Left lung (tissue), 10 donors: Measurements from ENCODE around the gene GLS. TPM values are rescaled to one million over a fixed set of nuclear protein-coding genes. Genes with fewer than 3 reads are reported as not detected.

ENCODE experiments used
- ATAC-seq: fragments of 200-7000 bp; cut with Tn5 transposase; one replicate; pipeline ENCODE4 v1.9.1; 2020; ENCODE audit warnings: moderate library complexity
- DNase-seq, 4 donors: peaks; one replicate each; pipeline ENCODE4 v3.0.0-alpha.2; 2013 to 2020
- H3K27ac ChIP-seq, 2 donors: fragments of 200-600 bp; sonication (generic) in 1 of 2; one replicate each; pipeline versions ENCODE4 v1.5.0 to v1.8.0; 2020 to 2021
- H3K27me3 ChIP-seq, 2 donors: fragments of 200-600 bp; sonication (generic) in 1 of 2; one replicate each; pipeline versions ENCODE4 v1.5.0 to v1.8.0; 2020 to 2021
- H3K36me3 ChIP-seq, 2 donors: fragments of 200-600 bp; sonication (generic) in 1 of 2; one replicate each; pipeline versions ENCODE4 v1.5.0 to v1.8.0; 2020 to 2021
- H3K4me1 ChIP-seq, 2 donors: fragments of 200-600 bp; one replicate each; pipeline ENCODE4 v1.8.0; 2021
- H3K4me3 ChIP-seq, 2 donors: fragments of 200-600 bp; sonication (generic) in 1 of 2; one replicate each; pipeline versions ENCODE4 v1.5.0 to v1.8.0; 2020 to 2021; ENCODE audit warnings: mild to moderate bottlenecking in 1 of 2
- H3K9me3 ChIP-seq, 2 donors: fragments of 200-600 bp; sonication (generic) in 1 of 2; one replicate each; pipeline versions ENCODE4 v1.5.0 to v1.8.0; 2020 to 2021
- intact Hi-C, 2 donors: fragments of 100-400 bp; cut with DNase I; formaldehyde crosslinking; loops; one replicate each; pipeline versions ENCODE4 v1.11.2 to v1.14.2; 2022
- polyA plus RNA-seq, 6 donors: library from polyadenylated mRNA; unstranded; fragments of 120-200 nt; gene quantifications; one replicate each; pipeline ENCODE4 v1.2.1, GENCODE V29; 2013; ENCODE audit not compliant: insufficient read length in 6 of 6
- total RNA-seq, 2 donors: library from RNA; stranded (reverse); fragmentation: NEBNext Ultra II Directional; extraction: Animal tissue kit (Norgen Biotek cat#: 25700); gene quantifications; one replicate each; pipeline ENCODE4 v1.2.1, GENCODE V29; 2021
- TF ChIP-seq, protein P1 (sequence below), 2 donors: fragments of 200-600 bp; sonication (generic) in 1 of 2; IDR thresholded peaks; one replicate each; pipeline versions ENCODE4 v1.5.0 to v1.8.0; 2021; ENCODE audit warnings: antibody characterized with exemption in 2 of 2
- donor health status: DM: no; HTN: yes; CAD: no.
- donor health status: DM: no; HTN: no; CAD: no.

Gene GLS
- total and polyA plus RNA-seq, 8 donors, result 114 to 346 (median 123) TPM

GRCh38 chr2:190903693-190904450 is 23.3 kb downstream of the GLS start:
- Histone ChIP-seq H3K9me3 (no peaks in the 10 kb centered on the region), H3K36me3 (peaks cover 0 to 77% of the 10 kb centered on the region in 2 donors), H3K4me3 (no peak overlapping the region), H3K27ac (no peak overlapping the region), H3K27me3 (no peaks in the 10 kb centered on the region), H3K4me1 (no peaks in the 10 kb centered on the region)
- TF ChIP-seq, protein P1, sequence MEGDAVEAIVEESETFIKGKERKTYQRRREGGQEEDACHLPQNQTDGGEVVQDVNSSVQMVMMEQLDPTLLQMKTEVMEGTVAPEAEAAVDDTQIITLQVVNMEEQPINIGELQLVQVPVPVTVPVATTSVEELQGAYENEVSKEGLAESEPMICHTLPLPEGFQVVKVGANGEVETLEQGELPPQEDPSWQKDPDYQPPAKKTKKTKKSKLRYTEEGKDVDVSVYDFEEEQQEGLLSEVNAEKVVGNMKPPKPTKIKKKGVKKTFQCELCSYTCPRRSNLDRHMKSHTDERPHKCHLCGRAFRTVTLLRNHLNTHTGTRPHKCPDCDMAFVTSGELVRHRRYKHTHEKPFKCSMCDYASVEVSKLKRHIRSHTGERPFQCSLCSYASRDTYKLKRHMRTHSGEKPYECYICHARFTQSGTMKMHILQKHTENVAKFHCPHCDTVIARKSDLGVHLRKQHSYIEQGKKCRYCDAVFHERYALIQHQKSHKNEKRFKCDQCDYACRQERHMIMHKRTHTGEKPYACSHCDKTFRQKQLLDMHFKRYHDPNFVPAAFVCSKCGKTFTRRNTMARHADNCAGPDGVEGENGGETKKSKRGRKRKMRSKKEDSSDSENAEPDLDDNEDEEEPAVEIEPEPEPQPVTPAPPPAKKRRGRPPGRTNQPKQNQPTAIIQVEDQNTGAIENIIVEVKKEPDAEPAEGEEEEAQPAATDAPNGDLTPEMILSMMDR (IDR thresholded peaks at IDR 0.05), result no peak
- DNase-seq, result no peak
- ATAC-seq, result peak; percentile 34
- intact Hi-C loops, result no loop called here

DNA sequence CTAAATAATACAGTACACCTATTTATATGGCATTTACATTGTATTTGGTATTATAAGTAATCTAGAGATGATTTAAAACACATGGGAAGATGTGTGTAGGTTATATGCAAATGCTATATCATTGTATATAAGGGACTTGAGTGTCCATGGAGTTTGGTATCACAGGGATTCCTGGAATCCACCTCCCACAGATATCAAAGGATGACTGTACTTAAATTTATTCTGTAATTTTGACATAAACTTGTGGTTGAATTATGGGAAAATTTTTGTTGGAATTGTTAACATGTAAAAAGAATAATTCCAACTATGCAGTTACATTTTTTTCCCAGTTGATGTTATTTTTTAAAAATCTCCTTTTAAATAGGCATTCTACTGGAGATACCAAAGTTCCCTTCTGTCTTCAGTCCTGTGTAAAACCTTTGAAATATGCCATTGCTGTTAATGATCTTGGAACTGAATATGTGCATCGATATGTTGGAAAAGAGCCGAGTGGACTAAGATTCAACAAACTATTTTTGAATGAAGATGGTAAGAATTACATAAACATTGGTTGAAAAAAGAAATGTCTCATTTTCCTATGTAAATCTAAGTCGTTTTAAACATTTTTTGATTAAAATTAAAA is 24.1 kb downstream of the GLS start:
- TF ChIP-seq, protein P1 (IDR thresholded peaks at IDR 0.05), result no peak
- Histone ChIP-seq H3K27me3 (no peaks in the 10 kb centered on the region), H3K4me1 (no peaks in the 10 kb centered on the region), H3K36me3 (peaks cover 0 to 77% of the 10 kb centered on the region in 2 donors), H3K4me3 (no peak overlapping the region), H3K27ac (no peak overlapping the region), H3K9me3 (no peaks in the 10 kb centered on the region)
- intact Hi-C loops, result no loop called here
- no peak for ATAC-seq
- no peak for DNase-seq

GRCh38 chr2:190908532-190908931 is 27.9 kb downstream of the GLS start:
- Histone ChIP-seq H3K27me3 (no peaks in the 10 kb centered on the region), H3K4me1 (peaks cover 16 to 17% of the 10 kb centered on the region in 2 donors), H3K27ac (no peak overlapping the region), H3K4me3 (no peak overlapping the region), H3K36me3 (peaks cover 0 to 55% of the 10 kb centered on the region in 2 donors), H3K9me3 (no peaks in the 10 kb centered on the region)
- TF ChIP-seq, protein P1 (IDR thresholded peaks at IDR 0.05), result no peak
- ATAC-seq (no peak), DNase-seq (no peak)
- intact Hi-C loops, result no loop called here

DNA sequence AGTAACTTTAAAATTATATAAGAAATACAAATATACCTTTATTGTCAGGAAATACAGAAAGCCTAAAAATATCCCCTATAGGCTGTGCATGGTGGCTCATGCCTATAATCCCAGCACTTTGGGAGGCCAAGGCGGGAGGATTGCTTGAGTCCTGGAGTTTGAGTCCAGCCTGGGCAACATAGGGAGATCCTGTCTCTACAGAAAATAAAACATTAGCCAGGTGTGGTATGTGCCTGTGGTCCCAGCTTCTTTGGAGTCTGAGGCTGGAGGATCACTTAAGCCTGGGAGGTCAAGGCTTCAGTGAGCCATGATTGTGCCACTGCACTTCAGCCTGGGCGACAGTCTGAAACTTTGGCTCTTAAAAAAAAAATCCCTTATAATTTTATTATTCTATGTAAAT is 29.1 kb downstream of the GLS start:
- H3K36me3 ChIP-seq, result peaks cover 0 to 46% of the 10 kb centered on the region in 2 donors
- ATAC-seq, result no peak
- H3K4me1 ChIP-seq, result peaks cover 16 to 17% of the 10 kb centered on the region in 2 donors

More for the DNA sequence above, 29.1 kb downstream of the GLS start:
- no peak for DNase-seq
- no peak overlapping the region for H3K4me3 ChIP-seq
- intact Hi-C loops, result no loop called here
- TF ChIP-seq, protein P1 (IDR thresholded peaks at IDR 0.05), result no peak
- H3K27ac ChIP-seq, result peak overlapping the region in 1 of 2 donors; percentile 34
- H3K27me3 ChIP-seq, result no peaks in the 10 kb centered on the region
- H3K9me3 ChIP-seq, result no peaks in the 10 kb centered on the region
